Motor neuron (in vitro differentiated cells): ENCODE results near the gene MAGI2. TPM values are rescaled to one million over a fixed set of nuclear protein-coding genes. Genes with fewer than 3 reads are reported as not detected.
A peak's percentile ranks its signal among the peaks of the same experiment; 100 is the strongest.
"Not testable (repeated sequence)": the region's sequence is repeated elsewhere in the genome, so short reads cannot be mapped to it uniquely, and the experiment has no call there.

Source experiments
- ATAC-seq, 8 experiments: fragments of 200-7000 bp; cut with Tn5 transposase; replicated peaks in 6 of 8; 2 replicates each; pipeline ENCODE4 v1.8.0; 2021; ENCODE audit warnings: mild to moderate bottlenecking in 8 of 8, moderate library complexity in 8 of 8
- H3K27ac ChIP-seq, 2 donors: fragments of 250-450 bp; sonication (Bioruptor Pico); 2 replicates each; pipeline ENCODE4 v1.9.0; 2021; ENCODE audit warnings: antibody characterized with exemption in 2 of 2, mild to moderate bottlenecking in 2 of 2, moderate library complexity in 1 of 2
- H3K4me1 ChIP-seq, 2 donors: fragments of 250-450 bp; sonication (Bioruptor Pico); replicated peaks in 1 of 2; 2 replicates each; pipeline ENCODE4 v1.6.1; 2021; ENCODE audit warnings: antibody characterized with exemption in 2 of 2, mild to moderate bottlenecking in 2 of 2, moderate library complexity in 1 of 2
- H3K4me3 ChIP-seq, 5 donors: fragments of 250-450 bp; sonication (Bioruptor Pico); 2 replicates each; pipeline ENCODE4 v1.9.0; 2021; ENCODE audit warnings: antibody characterized with exemption in 5 of 5, mild to moderate bottlenecking in 5 of 5, moderate library complexity in 4 of 5
- WGBS, 10 experiments: fragments of 450-650 bp; shearing (Covaris generic); methylation state at CpG; one replicate each; pipeline ENCODE4 v1.0.0; 2022; 5-methylcytosine and 5-hydroxymethylcytosine counted together
- in situ Hi-C, 9 experiments: fragments of 400-800 bp; cut with MboI; loops; one replicate each; pipeline ENCODE4 v1.15.0; 2021; ENCODE audit warnings: low sequenced_read_pairs in 9 of 9, low pct_unique_long_range_greater_than_20kb in 2 of 9; ENCODE audit not compliant: unreplicated experiment in 9 of 9
- total RNA-seq, 8 experiments: library from RNA; unstranded; fragments of 300-600 nt; gene quantifications; 2 replicates each; pipeline versions ENCODE4 v1.2.3 to v1.2.4, GENCODE V29; 2022

MAGI2 gene
- total RNA-seq, 8 experiments from 2014 or later: 8.8 to 81.9 (median 28.2) TPM

- no peak overlapping the region for H3K4me3 ChIP-seq
- in situ Hi-C loops: no loop called here
- whole genome bisulfite sequencing, 10 experiments: 83 to 88% (median 85%) methylated on average over 1 of the region's 1 CpG; no CpG with 5 or more reads in 6 of the 10 experiments
- no peak for ATAC-seq
- H3K4me1 ChIP-seq: no peaks in the 10 kb centered on the region
- no peak overlapping the region for H3K27ac ChIP-seq
Observed at GRCh38 chr7:78327718-78328117, 1125.7 kb downstream of the MAGI2 start.

GRCh38 chr7:78326876-78327275 is 1126.6 kb downstream of the MAGI2 start:
- in situ Hi-C loops: no loop called here
- Histone ChIP-seq H3K4me1 (no peaks in the 10 kb centered on the region), H3K27ac (no peak overlapping the region), H3K4me3 (no peak overlapping the region)
- 60 to 100% (median 86%) methylated on average over 1 of the region's 1 CpG; no CpG with 5 or more reads in 7 of the 10 experiments for WGBS, 10 experiments
- ATAC-seq: peak in 3 of 8 experiments; percentile 23 to 93 (median 60)

GRCh38 chr7:78326189-78326588 is 1127.3 kb downstream of the MAGI2 start:
- H3K4me3 ChIP-seq: no peak overlapping the region

GRCh38 chr7:78323118-78323517 is 1130.3 kb downstream of the MAGI2 start:
- no peak overlapping the region for H3K27ac ChIP-seq
- WGBS, 10 experiments: 0 to 100% (median 78%) methylated on average over 1 of the region's 1 CpG; no CpG with 5 or more reads in 1 of the 10 experiments
- in situ Hi-C loops: no loop called here
- H3K4me3 ChIP-seq: no peak overlapping the region
- no peaks in the 10 kb centered on the region for H3K4me1 ChIP-seq
- no peak for ATAC-seq

More at GRCh38 chr7:78326189-78326588, 1127.3 kb downstream of the MAGI2 start:
- H3K27ac ChIP-seq: no peak overlapping the region
- H3K4me1 ChIP-seq: no peaks in the 10 kb centered on the region
- peak in 2 of 8 experiments; percentile 35 to 58 for ATAC-seq
- WGBS, 10 experiments: 33 to 100% (median 100%) methylated on average over 1 to 2 of the region's 2 CpGs; no CpG with 5 or more reads in 3 of the 10 experiments
- in situ Hi-C loops: no loop called here

GRCh38 chr7:78322231-78322630 is 1131.2 kb downstream of the MAGI2 start:
- in situ Hi-C loops, H3K4me3 ChIP-seq, H3K4me1 ChIP-seq, H3K27ac ChIP-seq, ATAC-seq: not testable (repeated sequence)
- 31 to 100% (median 92%) methylated on average over 1 to 5 of the region's 5 CpGs; no CpG with 5 or more reads in 1 of the 10 experiments for WGBS, 10 experiments

GRCh38 chr7:78317371-78317770 is 1136.1 kb downstream of the MAGI2 start:
- no peak overlapping the region for H3K4me3 ChIP-seq
- 60 to 100% (median 86%) methylated on average over 2 to 10 of the region's 12 CpGs; no CpG with 5 or more reads in 1 of the 10 experiments for WGBS, 10 experiments
- no peak overlapping the region for H3K27ac ChIP-seq
- in situ Hi-C loops: no loop called here
- H3K4me1 ChIP-seq: no peaks in the 10 kb centered on the region
- no peak for ATAC-seq

GRCh38 chr7:78316110-78316509 is 1137.4 kb downstream of the MAGI2 start:
- Histone ChIP-seq H3K4me1 (no peaks in the 10 kb centered on the region), H3K27ac (no peak overlapping the region), H3K4me3 (no peak overlapping the region)
- in situ Hi-C loops: no loop called here
- no peak for ATAC-seq

- Histone ChIP-seq H3K4me3 (no peak overlapping the region), H3K27ac (no peak overlapping the region), H3K4me1 (no peaks in the 10 kb centered on the region)
- in situ Hi-C loops: no loop called here
- ATAC-seq: peak in 1 of 8 experiments; percentile 15
- WGBS, 10 experiments: 56 to 100% (median 77%) methylated on average over 1 to 2 of the region's 2 CpGs; no CpG with 5 or more reads in 2 of the 10 experiments
Observed at GRCh38 chr7:78315119-78315518, 1138.3 kb downstream of the MAGI2 start.

- Histone ChIP-seq H3K4me3 (no peak overlapping the region), H3K4me1 (no peaks in the 10 kb centered on the region), H3K27ac (no peak overlapping the region)
- WGBS, 10 experiments: 47 to 100% (median 88%) methylated on average over 1 to 2 of the region's 2 CpGs; no CpG with 5 or more reads in 1 of the 10 experiments
- in situ Hi-C loops: no loop called here
- ATAC-seq: no peak
Observed at GRCh38 chr7:78311181-78311580, 1142.3 kb downstream of the MAGI2 start.

GRCh38 chr7:78307892-78308291 is 1145.6 kb downstream of the MAGI2 start:
- Histone ChIP-seq H3K4me3 (no peak overlapping the region), H3K27ac (no peak overlapping the region), H3K4me1 (no peaks in the 10 kb centered on the region)
- in situ Hi-C loops: no loop called here
- no peak for ATAC-seq

GRCh38 chr7:78306634-78307033 is 1146.8 kb downstream of the MAGI2 start:
- Histone ChIP-seq H3K4me3 (no peak overlapping the region), H3K27ac (no peak overlapping the region), H3K4me1 (no peaks in the 10 kb centered on the region)
- WGBS, 10 experiments: 44 to 100% (median 100%) methylated on average over 1 of the region's 1 CpG; no CpG with 5 or more reads in 1 of the 10 experiments
- in situ Hi-C loops: no loop called here
- peak in 1 of 8 experiments; percentile 23 for ATAC-seq

- no peak overlapping the region for H3K4me3 ChIP-seq
- WGBS, 10 experiments: 0 to 100% (median 90%) methylated on average over 1 to 3 of the region's 3 CpGs; no CpG with 5 or more reads in 1 of the 10 experiments
- in situ Hi-C loops: no loop called here
- H3K4me1 ChIP-seq: no peaks in the 10 kb centered on the region
- peak in 1 of 8 experiments; percentile 32 for ATAC-seq
- H3K27ac ChIP-seq: no peak overlapping the region
Observed at GRCh38 chr7:78301407-78301806, 1152.1 kb downstream of the MAGI2 start.

GRCh38 chr7:78299088-78299487 is 1154.4 kb downstream of the MAGI2 start:
- in situ Hi-C loops: no loop called here
- no peak for ATAC-seq
- Histone ChIP-seq H3K4me3 (no peak overlapping the region), H3K4me1 (no peaks in the 10 kb centered on the region), H3K27ac (no peak overlapping the region)
- WGBS, 10 experiments: 41 to 100% (median 94%) methylated on average over 2 to 5 of the region's 5 CpGs; no CpG with 5 or more reads in 1 of the 10 experiments

GRCh38 chr7:78296644-78297371 is 1156.7 kb downstream of the MAGI2 start:
- 0 to 94% (median 74%) methylated on average over 1 to 4 of the region's 5 CpGs for WGBS, 10 experiments
- in situ Hi-C loops: no loop called here
- H3K4me3 ChIP-seq: no peak overlapping the region
- no peak overlapping the region for H3K27ac ChIP-seq
- peak in 3 of 8 experiments; percentile 86 to 92 (median 88) for ATAC-seq
- no peaks in the 10 kb centered on the region for H3K4me1 ChIP-seq
